IMR-90 (cell line): ENCODE data around the gene AGXT2.

Experiments
- BHLHE40 ChIP-seq: fragments of 150-350 bp; IDR thresholded peaks from 2 replicates; pipeline ENCODE4 v1.6.1; 2016; ENCODE audit warnings: mild to moderate bottlenecking, low read depth, low read length
- CEBPB ChIP-seq: IDR thresholded peaks from 2 replicates; pipeline ENCODE4 v1.6.1; 2012; ENCODE audit warnings: low read depth, low read length, improper control_type of control experiment
- CTCF ChIP-seq: conservative IDR thresholded peaks from 2 replicates; pipeline ENCODE4 v1.5.1; 2012; ENCODE audit warnings: mild to moderate bottlenecking, low read depth, low read length, improper control_type of control experiment
- FOS ChIP-seq: fragments of 150-350 bp; IDR thresholded peaks from 2 replicates; pipeline ENCODE4 v1.6.1; 2016; ENCODE audit warnings: low read depth, low read length
- MAFK ChIP-seq: IDR thresholded peaks from 2 replicates; pipeline ENCODE4 v1.6.1; 2012; ENCODE audit warnings: low read depth, low read length, improper control_type of control experiment
- MAZ ChIP-seq: IDR thresholded peaks from 2 replicates; pipeline ENCODE4 v1.6.1; 2012; ENCODE audit warnings: low read depth, mild to moderate bottlenecking, low read length, improper control_type of control experiment, moderate library complexity, borderline replicate concordance
- MXI1 ChIP-seq: IDR thresholded peaks from 2 replicates; pipeline ENCODE4 v1.6.1; 2012; ENCODE audit warnings: low read depth, mild to moderate bottlenecking, low read length, moderate library complexity, borderline replicate concordance
- POLR2A ChIP-seq: IDR thresholded peaks from 2 replicates; pipeline ENCODE4 v1.6.1; 2012; ENCODE audit warnings: mild to moderate bottlenecking, low read depth, low read length
- RAD21 ChIP-seq: IDR thresholded peaks from 2 replicates; pipeline ENCODE4 v1.6.1; 2012; ENCODE audit warnings: low read length, improper control_type of control experiment
- RFX5 ChIP-seq: IDR thresholded peaks from 2 replicates; pipeline ENCODE4 v1.8.0; 2012; ENCODE audit warnings: low read depth, mild to moderate bottlenecking, low read length, moderate library complexity
- SMC3 ChIP-seq: fragments of 150-350 bp; IDR thresholded peaks from 2 replicates; pipeline ENCODE4 v1.6.1; 2016; ENCODE audit warnings: low read depth, mild to moderate bottlenecking, antibody characterized with exemption, low read length, moderate library complexity
- USF2 ChIP-seq: fragments of 150-350 bp; IDR thresholded peaks from 2 replicates; pipeline ENCODE4 v1.6.1; 2017; ENCODE audit warnings: mild to moderate bottlenecking, antibody characterized with exemption, low read length, low read depth

GRCh38 chr5:35004200-35004599, 43.5 kb downstream of the AGXT2 start:
- no peak for TF ChIP-seq CTCF
- TF ChIP-seq SMC3, result no peak
- no peak for TF ChIP-seq MXI1
- TF ChIP-seq POLR2A, result no peak
- TF ChIP-seq MAFK, result no peak
- TF ChIP-seq USF2, result no peak
- TF ChIP-seq FOS, result no peak
- no peak for TF ChIP-seq MAZ
- TF ChIP-seq RAD21, result no peak
- TF ChIP-seq CEBPB, result no peak
- TF ChIP-seq BHLHE40, result no peak
- TF ChIP-seq RFX5, result no peak
